ENCODE data around the gene C1QTNF5.

Gene C1QTNF5

DNA sequence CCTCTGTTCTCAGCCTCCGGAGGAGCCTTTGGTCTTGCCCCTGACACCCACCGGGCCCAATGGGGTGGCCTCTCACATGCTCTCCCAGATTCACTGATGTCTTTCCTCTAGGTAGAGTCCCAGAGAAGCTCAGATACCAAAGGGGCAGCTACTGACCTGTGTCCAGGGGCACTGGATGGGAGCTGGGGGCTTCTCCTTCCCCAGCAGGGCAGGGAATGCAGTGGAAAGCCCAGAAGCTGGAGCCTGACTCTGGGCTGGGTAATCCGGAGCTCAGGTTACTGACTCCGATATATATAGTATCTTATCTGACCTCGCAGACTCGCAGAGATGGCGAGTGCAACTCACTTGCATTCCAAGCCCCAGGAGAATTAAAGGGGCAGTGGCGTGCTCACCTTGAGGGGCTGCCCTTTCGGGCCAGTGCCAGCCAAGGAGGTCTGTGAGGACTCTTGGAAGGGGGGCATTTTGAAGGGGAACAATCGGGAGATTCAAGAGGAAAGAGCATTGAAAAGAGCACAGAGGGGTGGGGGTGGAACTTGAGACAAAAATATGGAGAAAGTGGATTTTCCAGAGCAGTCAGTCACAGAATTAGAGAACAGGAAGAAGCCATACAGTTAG, 38.3 kb upstream of the C1QTNF5 start:
- peaks cover 3% of the 10 kb centered on the region; the same call in 1 of the 2 replicates for H3K27me3 ChIP-seq (ENCODE audit: control insufficient read depth, insufficient read depth, low read length)
- DNase-seq (ENCODE audit: low read depth, low spot score): no peak
- H3K9me3 ChIP-seq (ENCODE audit: control insufficient read depth, insufficient read depth, low read length): no peaks in the 10 kb centered on the region
- H3K36me3 ChIP-seq (ENCODE audit: control insufficient read depth, insufficient read depth, low read length): no peaks in the 10 kb centered on the region
- no CpG with 5 or more reads among the region's 10 CpGs for WGBS (ENCODE audit: insufficient coverage, insufficient read length)
- H3K4me1 ChIP-seq (ENCODE audit: control insufficient read depth, insufficient read depth, low read length): peaks cover 23% of the 10 kb centered on the region
- H3K27ac ChIP-seq (ENCODE audit: low read length): no peak overlapping the region
- H3K4me3 ChIP-seq (ENCODE audit: low read length): no peak overlapping the region

DNA sequence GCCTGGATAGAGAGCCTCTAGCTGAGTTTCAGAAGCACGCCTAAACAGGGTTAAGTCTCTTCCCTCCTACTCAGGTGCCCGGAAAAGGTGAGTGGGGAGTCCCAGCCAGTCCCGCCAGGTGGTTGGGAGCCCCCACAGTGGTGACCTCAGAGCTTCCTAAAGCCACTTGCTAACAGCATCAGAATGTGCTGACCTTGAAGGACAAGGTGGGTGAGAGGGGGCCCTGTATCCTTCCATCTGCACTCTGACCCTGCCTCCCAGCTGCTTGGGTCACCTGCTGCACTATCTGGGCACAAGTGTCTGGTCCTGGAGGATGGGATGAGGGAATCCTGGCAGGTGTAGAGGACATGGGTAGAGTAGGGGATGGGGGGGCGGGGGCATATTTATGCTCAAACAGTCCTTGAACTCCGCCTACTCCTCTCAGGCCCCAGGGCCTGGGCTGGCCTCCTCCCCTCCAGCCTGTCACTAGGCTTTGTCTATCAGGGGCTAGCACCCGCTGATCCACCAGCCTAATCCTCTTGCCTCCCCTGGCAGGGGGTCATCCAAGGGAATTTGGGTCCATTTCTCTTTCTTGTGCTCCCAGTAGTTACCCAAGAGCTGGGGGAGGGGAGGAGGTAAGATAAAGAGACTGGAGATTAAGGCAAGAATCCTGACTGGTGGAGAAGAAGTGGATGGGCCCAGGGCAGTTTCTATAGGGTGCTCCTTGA, 37.4 kb upstream of the C1QTNF5 start:
- no peak for DNase-seq (ENCODE audit: low read depth, low spot score)

DNA sequence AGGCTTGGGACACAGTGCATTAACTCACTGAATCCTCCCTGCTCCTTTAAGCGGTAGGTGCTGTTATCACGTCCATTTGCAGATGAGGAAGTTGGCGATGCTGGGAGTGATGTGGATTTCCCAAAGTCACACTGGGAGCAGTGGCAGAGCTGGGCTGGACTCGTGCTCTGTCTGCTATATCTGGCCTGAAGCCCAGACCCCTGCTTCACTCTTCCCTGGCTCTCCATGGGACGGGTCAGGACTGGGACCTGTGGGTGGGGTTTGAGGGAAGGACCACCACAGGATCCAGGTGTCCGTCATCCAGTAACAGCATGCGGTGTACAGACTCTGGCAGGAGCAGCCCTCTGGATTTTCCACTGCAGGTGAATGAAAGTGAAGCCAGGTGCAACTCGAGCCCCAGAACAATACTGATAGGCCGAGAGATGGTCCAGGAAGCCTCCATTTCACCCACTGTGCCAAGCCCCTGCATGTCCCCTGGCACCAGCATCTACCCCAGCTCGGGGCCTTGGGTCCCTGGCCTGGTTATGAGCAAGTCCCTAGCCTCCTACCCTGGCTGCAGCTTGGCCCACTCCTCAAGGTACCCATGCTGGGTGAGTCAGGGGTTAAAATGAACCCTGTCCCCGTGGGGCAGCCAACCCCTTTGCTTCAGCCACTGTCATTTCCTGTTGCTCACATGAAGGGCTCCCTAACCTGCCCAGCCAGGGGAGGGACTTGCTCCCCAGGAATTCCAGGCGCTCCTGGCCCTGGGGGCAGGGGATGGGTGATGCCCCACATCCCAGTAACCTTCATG, 36.6 kb upstream of the C1QTNF5 start:
- H3K4me1 ChIP-seq (ENCODE audit: control insufficient read depth, insufficient read depth, low read length): peaks cover 23% of the 10 kb centered on the region

More for the DNA sequence above, 37.4 kb upstream of the C1QTNF5 start:
- WGBS (ENCODE audit: insufficient coverage, insufficient read length): no CpG with 5 or more reads among the region's 6 CpGs
- Histone ChIP-seq H3K4me3 (ENCODE audit: low read length) (no peak overlapping the region), H3K27me3 (ENCODE audit: control insufficient read depth, insufficient read depth, low read length) (peaks cover 3% of the 10 kb centered on the region; the same call in 1 of the 2 replicates), H3K9me3 (ENCODE audit: control insufficient read depth, insufficient read depth, low read length) (no peaks in the 10 kb centered on the region), H3K4me1 (ENCODE audit: control insufficient read depth, insufficient read depth, low read length) (peaks cover 23% of the 10 kb centered on the region), H3K27ac (ENCODE audit: low read length) (no peak overlapping the region), H3K36me3 (ENCODE audit: control insufficient read depth, insufficient read depth, low read length) (no peaks in the 10 kb centered on the region)

DNA sequence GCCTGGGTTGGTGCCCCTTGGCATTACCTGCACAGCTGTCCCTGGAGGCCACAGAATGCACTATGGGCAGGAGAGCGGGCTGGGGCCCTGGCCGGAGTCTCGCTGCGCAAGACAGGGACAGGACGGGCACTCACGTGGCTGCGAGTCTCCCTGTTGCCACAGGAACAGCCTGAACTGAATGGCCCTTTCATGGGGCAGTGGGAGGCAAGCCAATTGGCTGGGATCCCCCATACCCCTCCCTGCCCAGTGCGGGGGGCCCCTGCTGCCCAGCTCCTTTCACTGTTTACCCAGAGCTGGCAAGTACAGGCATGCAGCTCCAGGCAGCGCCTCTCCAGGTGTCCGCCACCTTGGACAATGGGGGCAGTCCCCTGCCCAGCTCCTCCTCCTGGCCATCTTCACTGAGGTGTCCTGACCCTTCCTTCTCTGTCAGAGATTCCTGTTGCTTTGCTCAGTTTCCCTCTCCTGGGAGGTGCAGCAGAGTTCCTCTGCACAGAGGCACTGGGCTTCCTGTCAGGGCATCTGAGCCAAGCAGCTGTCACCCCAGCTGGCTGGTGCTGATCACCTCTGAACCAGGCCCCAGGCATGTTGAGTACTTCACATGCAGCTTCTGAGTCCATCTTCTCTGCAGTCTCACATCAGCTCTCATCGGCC, 35.6 kb upstream of the C1QTNF5 start:
- H3K4me3 ChIP-seq (ENCODE audit: low read length): no peak overlapping the region
- no peaks in the 10 kb centered on the region for H3K36me3 ChIP-seq (ENCODE audit: control insufficient read depth, insufficient read depth, low read length)
- H3K27ac ChIP-seq (ENCODE audit: low read length): no peak overlapping the region
- no peaks in the 10 kb centered on the region for H3K9me3 ChIP-seq (ENCODE audit: control insufficient read depth, insufficient read depth, low read length)
- DNase-seq (ENCODE audit: low read depth, low spot score): no peak
- peaks cover 23% of the 10 kb centered on the region for H3K4me1 ChIP-seq (ENCODE audit: control insufficient read depth, insufficient read depth, low read length)
- peaks cover 3% of the 10 kb centered on the region; the same call in 1 of the 2 replicates for H3K27me3 ChIP-seq (ENCODE audit: control insufficient read depth, insufficient read depth, low read length)
- WGBS (ENCODE audit: insufficient coverage, insufficient read length): no CpG with 5 or more reads among the region's 11 CpGs

More for the DNA sequence above, 36.6 kb upstream of the C1QTNF5 start:
- WGBS (ENCODE audit: insufficient coverage, insufficient read length): no CpG with 5 or more reads among the region's 12 CpGs
- Histone ChIP-seq H3K27ac (ENCODE audit: low read length) (no peak overlapping the region), H3K4me3 (ENCODE audit: low read length) (no peak overlapping the region), H3K27me3 (ENCODE audit: control insufficient read depth, insufficient read depth, low read length) (peaks cover 3% of the 10 kb centered on the region; the same call in 1 of the 2 replicates), H3K36me3 (ENCODE audit: control insufficient read depth, insufficient read depth, low read length) (no peaks in the 10 kb centered on the region), H3K9me3 (ENCODE audit: control insufficient read depth, insufficient read depth, low read length) (no peaks in the 10 kb centered on the region)
- DNase-seq (ENCODE audit: low read depth, low spot score): no peak

DNA sequence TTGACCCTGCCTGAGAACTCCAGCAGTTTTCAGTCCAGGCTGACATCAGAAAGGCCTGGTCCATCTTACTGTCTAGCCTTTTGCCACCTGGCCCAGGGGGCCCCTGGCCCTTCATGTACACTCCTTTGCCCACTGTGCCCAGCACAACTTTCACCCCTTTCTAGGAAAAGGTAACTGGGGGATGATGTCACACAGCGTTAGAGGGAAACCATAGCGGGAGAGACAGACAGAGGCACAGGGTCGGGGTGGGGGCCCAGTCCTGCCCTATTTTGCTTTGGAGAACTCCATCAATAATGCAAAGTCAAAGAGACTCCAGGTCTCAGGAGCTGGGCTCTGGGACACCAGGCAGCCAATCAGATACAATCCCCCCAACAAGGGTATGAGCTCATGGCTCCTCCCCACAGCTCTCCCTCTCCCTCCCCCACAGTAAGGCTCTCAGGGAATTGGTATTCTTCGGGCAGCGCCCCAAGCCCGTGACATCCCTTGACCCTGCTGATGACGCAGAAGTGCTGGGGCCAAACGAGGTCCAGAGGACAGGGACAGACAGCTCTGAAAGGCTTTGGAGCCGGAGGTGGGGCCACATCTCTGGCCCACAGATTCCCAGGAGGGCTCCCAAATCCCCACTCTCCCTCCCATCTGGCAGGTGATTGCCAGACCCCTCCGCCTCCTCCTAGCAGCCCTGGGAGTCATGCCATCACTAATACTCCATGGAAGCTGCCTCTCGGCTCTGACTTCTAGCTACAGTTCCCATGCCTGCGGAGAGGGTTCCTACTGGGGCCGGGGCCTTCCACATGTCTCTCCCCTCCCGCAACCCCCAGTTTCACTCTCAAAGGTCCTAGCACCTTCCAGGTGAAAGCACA, 34.9 kb upstream of the C1QTNF5 start:
- Histone ChIP-seq H3K27ac (ENCODE audit: low read length) (no peak overlapping the region), H3K4me3 (ENCODE audit: low read length) (no peak overlapping the region), H3K4me1 (ENCODE audit: control insufficient read depth, insufficient read depth, low read length) (peaks cover 18% of the 10 kb centered on the region), H3K27me3 (ENCODE audit: control insufficient read depth, insufficient read depth, low read length) (peaks cover 3% of the 10 kb centered on the region; the same call in 1 of the 2 replicates), H3K36me3 (ENCODE audit: control insufficient read depth, insufficient read depth, low read length) (no peaks in the 10 kb centered on the region), H3K9me3 (ENCODE audit: control insufficient read depth, insufficient read depth, low read length) (no peaks in the 10 kb centered on the region)
- no CpG with 5 or more reads among the region's 14 CpGs for WGBS (ENCODE audit: insufficient coverage, insufficient read length)
- no peak for DNase-seq (ENCODE audit: low read depth, low spot score)

DNA sequence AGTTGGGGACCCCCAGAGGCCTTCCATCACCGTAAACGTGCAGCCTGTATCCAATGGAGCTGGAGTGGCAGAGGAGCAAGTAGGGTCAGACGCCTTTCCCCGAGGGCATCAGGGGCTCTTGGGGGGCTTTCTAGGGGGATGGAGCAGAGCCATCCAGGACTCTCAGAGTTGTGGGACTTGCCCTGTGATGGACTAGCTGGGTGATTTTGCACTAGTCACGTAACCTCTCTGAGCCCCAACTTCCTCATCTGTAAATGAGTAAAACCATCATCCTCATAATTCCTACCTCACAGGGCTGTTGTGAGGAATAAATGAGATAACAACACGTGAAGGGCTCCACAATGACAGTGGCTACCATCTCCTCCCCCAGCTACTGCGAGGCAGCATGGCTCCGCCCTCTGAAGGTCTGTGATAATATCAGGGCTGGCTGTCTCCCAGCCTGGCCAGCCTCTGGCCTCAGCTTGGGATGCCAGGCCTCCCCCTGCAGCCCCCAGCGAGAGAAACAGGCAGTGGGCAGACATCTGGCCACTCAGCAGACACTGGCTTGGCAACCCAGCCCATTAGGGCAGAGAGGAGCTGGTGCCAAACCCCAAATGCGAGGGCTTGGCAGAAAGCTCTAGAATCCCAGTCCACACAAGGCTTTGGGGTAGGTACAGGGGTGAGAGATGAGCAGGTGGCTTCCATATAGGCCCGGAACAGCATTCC, 34.1 kb upstream of the C1QTNF5 start:
- Histone ChIP-seq H3K27me3 (ENCODE audit: control insufficient read depth, insufficient read depth, low read length) (no peaks in the 10 kb centered on the region), H3K4me3 (ENCODE audit: low read length) (no peak overlapping the region), H3K36me3 (ENCODE audit: control insufficient read depth, insufficient read depth, low read length) (no peaks in the 10 kb centered on the region), H3K9me3 (ENCODE audit: control insufficient read depth, insufficient read depth, low read length) (no peaks in the 10 kb centered on the region), H3K4me1 (ENCODE audit: control insufficient read depth, insufficient read depth, low read length) (peaks cover 15% of the 10 kb centered on the region), H3K27ac (ENCODE audit: low read length) (no peak overlapping the region)
- no CpG with 5 or more reads among the region's 11 CpGs for WGBS (ENCODE audit: insufficient coverage, insufficient read length)
- no peak for DNase-seq (ENCODE audit: low read depth, low spot score)

DNA sequence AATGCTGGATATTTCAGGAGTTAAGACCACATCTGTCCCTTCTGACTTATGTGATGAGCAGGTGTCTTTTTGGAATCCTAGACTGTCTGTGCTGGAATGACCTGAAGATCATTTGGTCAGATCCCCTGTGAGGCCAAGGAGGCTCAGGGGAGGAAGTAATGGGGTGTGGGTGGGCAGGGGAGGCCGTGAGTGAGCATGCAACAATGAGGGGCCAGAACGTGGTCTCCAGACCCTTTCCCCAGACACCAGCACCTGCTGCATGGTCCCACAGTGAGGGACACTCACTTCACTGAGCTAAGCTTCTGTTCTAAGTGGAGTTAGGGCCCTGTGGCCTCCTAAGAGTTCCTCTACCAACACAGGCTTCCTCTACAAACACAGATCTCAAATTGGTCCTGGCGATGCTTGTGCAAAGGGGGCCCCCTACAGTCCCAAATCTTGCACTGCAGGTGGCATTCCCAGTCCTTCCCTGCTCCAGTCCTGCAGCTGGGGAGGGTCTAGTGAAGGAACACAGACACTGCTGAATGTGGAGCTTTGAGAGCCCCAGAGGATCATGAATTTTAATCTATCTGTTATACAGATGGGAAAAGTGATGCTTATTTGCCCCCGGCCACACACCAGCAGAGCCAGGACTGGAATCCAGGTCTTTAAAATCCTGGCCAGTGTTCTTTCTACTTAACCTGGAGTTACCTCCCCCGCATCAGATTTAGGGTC, 33.4 kb upstream of the C1QTNF5 start:
- H3K36me3 ChIP-seq (ENCODE audit: control insufficient read depth, insufficient read depth, low read length): no peaks in the 10 kb centered on the region
- no CpG with 5 or more reads among the region's 5 CpGs for WGBS (ENCODE audit: insufficient coverage, insufficient read length)
- no peak overlapping the region for H3K27ac ChIP-seq (ENCODE audit: low read length)
- no peaks in the 10 kb centered on the region for H3K27me3 ChIP-seq (ENCODE audit: control insufficient read depth, insufficient read depth, low read length)
- DNase-seq (ENCODE audit: low read depth, low spot score): no peak
- H3K9me3 ChIP-seq (ENCODE audit: control insufficient read depth, insufficient read depth, low read length): no peaks in the 10 kb centered on the region
- no peak overlapping the region for H3K4me3 ChIP-seq (ENCODE audit: low read length)
- H3K4me1 ChIP-seq (ENCODE audit: control insufficient read depth, insufficient read depth, low read length): peaks cover 14% of the 10 kb centered on the region

DNA sequence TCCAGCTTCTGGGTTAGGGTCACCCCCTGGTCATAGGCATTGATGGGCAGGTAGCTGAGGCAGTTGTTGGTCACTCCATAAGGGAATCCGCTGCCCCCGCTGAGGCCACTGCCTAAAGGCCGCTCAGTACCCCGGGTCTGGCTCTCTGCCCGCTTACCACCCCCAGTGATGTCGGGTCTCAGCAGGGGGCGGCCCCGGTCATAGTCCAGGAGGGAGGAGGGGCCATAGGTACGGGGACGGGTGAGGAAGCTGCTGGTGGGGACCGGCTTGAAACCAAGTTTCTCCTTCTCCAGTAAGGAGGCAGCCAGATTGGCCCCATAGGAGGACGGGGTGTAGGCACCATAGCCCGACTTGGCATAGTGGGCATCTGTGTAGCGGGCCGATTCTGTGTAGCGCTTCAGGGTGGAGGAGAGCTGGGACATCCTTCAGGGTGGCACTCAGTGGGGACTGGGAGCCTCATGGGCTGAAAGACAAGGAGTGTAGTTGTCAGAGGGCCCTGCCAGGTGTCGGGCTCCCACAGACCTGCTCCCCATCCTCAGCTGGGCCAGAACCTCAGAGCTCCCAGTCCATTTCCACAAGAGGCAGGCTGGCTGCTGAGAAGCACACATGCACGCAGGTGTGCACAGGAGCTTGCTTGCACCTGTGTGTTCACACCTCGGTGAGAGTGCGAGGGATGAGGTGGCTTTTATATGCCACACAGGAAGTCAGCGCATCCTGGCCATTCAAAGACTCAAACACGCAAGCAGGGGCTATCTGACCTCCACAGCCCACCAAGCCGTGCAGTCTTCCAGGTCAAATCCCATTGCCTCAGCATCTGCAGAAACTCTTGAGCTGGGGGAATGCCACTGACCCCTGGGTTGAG, 32.6 kb upstream of the C1QTNF5 start:
- no peaks in the 10 kb centered on the region for H3K36me3 ChIP-seq (ENCODE audit: control insufficient read depth, insufficient read depth, low read length)
- WGBS (ENCODE audit: insufficient coverage, insufficient read length): no CpG with 5 or more reads among the region's 23 CpGs
- no peak for DNase-seq (ENCODE audit: low read depth, low spot score)
- H3K4me1 ChIP-seq (ENCODE audit: control insufficient read depth, insufficient read depth, low read length): peaks cover 10% of the 10 kb centered on the region
- H3K9me3 ChIP-seq (ENCODE audit: control insufficient read depth, insufficient read depth, low read length): no peaks in the 10 kb centered on the region
- H3K4me3 ChIP-seq (ENCODE audit: low read length): no peak overlapping the region
- H3K27ac ChIP-seq (ENCODE audit: low read length): no peak overlapping the region
- H3K27me3 ChIP-seq (ENCODE audit: control insufficient read depth, insufficient read depth, low read length): no peaks in the 10 kb centered on the region

All from iPS DF 6.9 (cell line).